BLaER1 treated with 17β-estradiol and CSF1 and Interleukin-3, amounts not matched to agents 10 nM and 100 nM (cell line): ENCODE results near the gene AGAP1.
A peak's percentile ranks its signal among the peaks of the same experiment; 100 is the strongest.

ENCODE experiments used
- H3K27ac ChIP-seq, 11 experiments: shearing (Covaris generic); formaldehyde crosslinking; 2 replicates each; pipeline ENCODE4 v1.8.1; 2022
- H3K27me3 ChIP-seq, 11 experiments: shearing (Covaris generic); formaldehyde crosslinking; 2 replicates each; pipeline ENCODE4 v1.8.1; 2022
- H3K36me3 ChIP-seq, 11 experiments: shearing (Covaris generic); formaldehyde crosslinking; 2 replicates each; pipeline ENCODE4 v1.8.1; 2022
- H3K4me1 ChIP-seq, 10 experiments: shearing (Covaris generic); formaldehyde crosslinking; 2 replicates each; pipeline ENCODE4 v1.8.1; 2022
- H3K4me2 ChIP-seq, 11 experiments: shearing (Covaris generic); formaldehyde crosslinking; 2 replicates each; pipeline ENCODE4 v1.8.1; 2022
- H3K4me3 ChIP-seq, 10 experiments: shearing (Covaris generic); formaldehyde crosslinking; 2 replicates each; pipeline ENCODE4 v1.8.1; 2022
- H3K9ac ChIP-seq, 11 experiments: shearing (Covaris generic); formaldehyde crosslinking; 2 replicates each; pipeline ENCODE4 v1.8.1; 2022
- H3K9me3 ChIP-seq, 11 experiments: shearing (Covaris generic); formaldehyde crosslinking; replicated peaks in 1 of 11; 2 replicates each; pipeline ENCODE4 v1.8.1; 2022
- H4K20me1 ChIP-seq, 11 experiments: shearing (Covaris generic); formaldehyde crosslinking; 2 replicates each; pipeline ENCODE4 v1.8.1; 2022
- Cebpa-rat ChIP-seq, 11 experiments: shearing (Covaris generic); IDR thresholded peaks; 2 replicates each; pipeline ENCODE4 v1.8.1; 2022

AGAP1 gene

DNA sequence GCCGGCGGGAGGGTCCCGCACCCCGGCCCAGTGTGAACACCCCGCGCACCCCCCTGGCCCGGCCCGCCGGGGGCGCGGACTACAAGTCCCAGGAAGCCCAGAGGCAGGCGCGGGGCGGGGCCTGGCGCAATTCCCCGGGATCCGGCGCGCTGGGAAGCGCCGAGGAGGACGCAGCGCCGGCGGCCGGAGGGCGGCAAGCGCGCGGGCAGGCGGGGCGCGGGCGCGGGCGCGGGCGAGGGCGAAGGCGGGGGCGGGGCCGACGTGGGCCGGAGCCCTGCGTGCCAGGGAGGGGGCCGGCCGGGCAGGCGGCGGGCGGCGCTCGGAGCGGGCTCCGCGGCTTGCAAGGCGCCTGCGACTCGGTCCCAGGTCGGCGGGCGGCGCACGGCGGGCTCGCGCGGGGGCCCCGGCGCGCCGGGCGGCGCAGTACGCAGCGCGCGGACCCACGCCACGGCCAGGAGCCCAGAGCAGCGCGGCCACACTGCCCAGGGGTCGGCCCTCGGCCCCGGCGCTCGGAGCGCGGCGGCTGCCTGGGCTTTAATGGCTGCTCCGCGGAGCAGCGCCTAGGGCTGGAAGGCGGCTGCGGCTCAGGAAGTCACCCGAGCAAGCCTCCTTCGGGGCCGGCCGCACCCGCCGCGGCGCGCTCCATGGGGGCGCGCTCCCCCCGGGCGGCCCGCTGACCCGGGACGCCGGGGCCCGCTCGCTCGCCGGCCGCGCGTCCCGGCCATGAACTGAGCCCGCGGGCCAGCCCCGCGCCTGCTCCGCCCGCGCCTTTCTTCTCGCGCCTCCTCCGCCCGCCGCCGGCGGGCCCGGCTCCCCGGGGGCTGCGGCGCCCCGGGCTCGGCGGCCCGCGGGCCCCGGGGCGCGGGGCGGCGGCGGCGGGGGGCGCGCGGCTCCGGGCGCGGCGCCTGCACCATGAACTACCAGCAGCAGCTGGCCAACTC, at the start of gene AGAP1:
TSS of gene AGAP1 (plus strand) at position 269 of the 941 bp plus-strand sequence.
- Histone ChIP-seq H3K36me3 (no peaks in the 10 kb centered on the region), H3K9me3 (peaks cover 0 to 12% (median 4%) of the 10 kb centered on the region in 11 experiments; a peak in 6 of 22 replicates), H3K9ac (peak within 1 kb of the TSS; percentile 75 to 90 (median 85)), H3K4me1 (peaks cover 25 to 57% (median 46%) of the 10 kb centered on the region in 10 experiments), H3K27ac (peak within 1 kb of the TSS; percentile 33 to 85 (median 77); a peak in 20 of 22 replicates), H3K4me2 (peak within 1 kb of the TSS; percentile 93 to 100 (median 98)), H3K27me3 (peaks cover 0 to 36% (median 0%) of the 10 kb centered on the region in 11 experiments; a peak in 6 of 22 replicates), H4K20me1 (peaks cover 38 to 45% (median 43%) of the 10 kb centered on the region in 11 experiments; a peak in 21 of 22 replicates), H3K4me3 (peak within 1 kb of the TSS; percentile 69 to 87 (median 82))
- TF ChIP-seq Cebpa-rat (IDR thresholded peaks at IDR 0.05), result no peak

DNA sequence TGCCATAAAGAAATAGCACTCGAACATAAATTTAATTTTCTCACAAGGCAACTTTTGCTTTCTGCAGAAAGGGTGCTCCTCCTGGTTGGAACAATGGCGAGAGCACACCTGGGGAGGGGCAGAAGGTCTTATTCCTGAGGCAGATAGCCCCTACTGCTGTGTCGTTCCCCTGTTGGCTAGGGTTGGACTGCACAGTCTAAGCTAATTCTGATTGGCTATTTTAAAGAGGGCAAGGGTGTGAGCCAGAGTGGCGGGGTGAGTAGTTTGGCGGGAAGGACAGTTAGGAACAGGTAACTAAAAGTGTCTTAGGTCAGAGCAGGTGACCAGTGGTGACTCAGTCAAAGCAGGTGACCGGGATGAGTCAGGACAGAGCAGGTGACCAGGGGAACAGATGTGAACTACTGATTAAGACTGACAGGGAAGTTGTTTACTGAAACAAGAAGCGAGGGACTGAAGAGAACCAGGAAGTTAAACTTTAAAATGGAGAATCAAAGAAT, 49.7 kb upstream of the AGAP1 start:
- peak overlapping the region in 6 of 11 experiments; percentile 34 to 88 (median 77); a peak in 7 of 22 replicates for H3K4me2 ChIP-seq

DNA sequence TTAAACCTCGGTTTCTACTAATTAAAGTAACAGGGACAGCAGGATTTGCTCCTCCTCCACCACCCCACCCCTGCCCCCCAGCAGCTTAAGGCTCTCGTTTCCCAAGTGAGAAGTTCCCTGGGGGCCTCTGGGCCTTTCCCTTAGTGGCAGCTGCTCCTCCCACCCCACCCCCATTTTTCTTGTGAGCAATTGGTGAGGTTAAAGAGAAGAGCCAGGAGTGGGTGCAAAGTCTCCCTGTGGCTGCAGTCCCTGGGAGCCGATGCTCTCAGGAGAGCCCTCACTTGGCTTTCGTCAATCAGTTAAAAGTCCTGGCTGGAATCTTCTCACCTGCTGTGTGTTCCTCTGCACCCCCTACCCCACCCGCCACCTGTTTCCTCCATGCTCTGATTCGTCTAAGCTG, 48.7 kb upstream of the AGAP1 start:
- Histone ChIP-seq H3K9me3 (peaks cover 12 to 23% (median 15%) of the 10 kb centered on the region in 11 experiments), H3K4me1 (peaks cover 10 to 31% (median 19%) of the 10 kb centered on the region in 10 experiments; a peak in 19 of 20 replicates), H4K20me1 (no peaks in the 10 kb centered on the region), H3K36me3 (peaks cover 0 to 6% (median 0%) of the 10 kb centered on the region in 11 experiments; a peak in 1 of 22 replicates), H3K27ac (peak overlapping the region in 10 of 11 experiments; percentile 35 to 69 (median 61); a peak in 18 of 22 replicates), H3K27me3 (no peaks in the 10 kb centered on the region), H3K4me3 (peak overlapping the region in 1 of 10 experiments; percentile 18; a peak in 1 of 20 replicates), H3K4me2 (peak overlapping the region; percentile 34 to 88 (median 75)), H3K9ac (peak overlapping the region in 4 of 11 experiments; percentile 3 to 21 (median 12); a peak in 4 of 22 replicates)
- TF ChIP-seq Cebpa-rat (IDR thresholded peaks at IDR 0.05), result no peak

More for the DNA sequence above, 49.7 kb upstream of the AGAP1 start:
- Histone ChIP-seq H3K9ac (no peak overlapping the region), H3K9me3 (peaks cover 12 to 23% (median 15%) of the 10 kb centered on the region in 11 experiments), H3K4me3 (no peak overlapping the region), H3K27ac (peak overlapping the region in 7 of 11 experiments; percentile 52 to 69 (median 61); a peak in 11 of 22 replicates), H3K27me3 (no peaks in the 10 kb centered on the region), H3K4me1 (peaks cover 15 to 41% (median 24%) of the 10 kb centered on the region in 10 experiments), H4K20me1 (no peaks in the 10 kb centered on the region), H3K36me3 (peaks cover 0 to 6% (median 0%) of the 10 kb centered on the region in 11 experiments; a peak in 1 of 22 replicates)
- TF ChIP-seq Cebpa-rat (IDR thresholded peaks at IDR 0.05), result no peak

DNA sequence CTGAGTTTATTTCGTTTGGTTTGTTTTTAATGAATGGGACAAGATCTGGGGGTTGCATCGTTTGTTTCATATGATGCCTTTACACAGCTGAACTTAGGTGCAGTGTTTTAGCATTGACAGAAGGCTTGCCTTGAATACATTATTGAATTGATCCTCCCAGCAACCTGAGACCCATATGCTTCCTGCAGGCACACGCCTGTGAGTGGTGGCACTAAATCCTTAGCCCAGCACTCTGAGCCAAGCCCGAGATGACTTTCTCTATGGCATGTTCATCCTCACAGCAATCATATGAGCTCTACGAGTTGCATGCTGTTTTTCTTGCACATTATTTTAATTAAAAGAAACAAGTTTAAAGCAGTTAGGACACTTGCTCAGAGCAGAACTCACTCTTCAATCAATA, 47.8 kb upstream of the AGAP1 start:
- H3K4me1 ChIP-seq, result peaks cover 10 to 28% (median 19%) of the 10 kb centered on the region in 10 experiments; a peak in 19 of 20 replicates
- no peak overlapping the region for H3K9ac ChIP-seq
- no peaks in the 10 kb centered on the region for H4K20me1 ChIP-seq
- H3K9me3 ChIP-seq, result peaks cover 12 to 23% (median 15%) of the 10 kb centered on the region in 11 experiments
- H3K36me3 ChIP-seq, result peaks cover 0 to 6% (median 0%) of the 10 kb centered on the region in 11 experiments; a peak in 1 of 22 replicates
- H3K4me2 ChIP-seq, result peak overlapping the region in 8 of 11 experiments; percentile 65 to 88 (median 78); a peak in 14 of 22 replicates
- H3K27ac ChIP-seq, result no peak overlapping the region
- no peak overlapping the region for H3K4me3 ChIP-seq
- H3K27me3 ChIP-seq, result no peaks in the 10 kb centered on the region
- TF ChIP-seq Cebpa-rat (IDR thresholded peaks at IDR 0.05), result no peak

DNA sequence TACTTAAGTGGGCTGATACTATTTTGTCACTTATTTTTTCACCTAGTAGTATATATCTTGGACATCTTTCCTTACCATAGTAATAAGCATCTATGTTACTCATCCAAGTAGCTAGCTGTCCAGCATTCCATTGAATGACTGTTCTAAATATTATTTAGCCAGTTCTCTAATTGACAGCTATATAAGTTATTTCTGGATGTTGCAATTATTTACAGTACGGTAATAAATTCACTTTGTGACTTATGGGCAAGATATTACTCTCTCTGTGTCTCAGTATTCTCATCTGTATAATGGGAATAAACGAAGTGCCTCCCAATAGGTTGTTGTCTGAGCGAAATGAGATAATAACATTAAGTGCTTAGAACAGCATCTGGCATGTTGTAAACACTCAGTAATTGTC, 46.6 kb upstream of the AGAP1 start:
- Histone ChIP-seq H3K4me2 (no peak overlapping the region), H3K27ac (no peak overlapping the region), H3K36me3 (peaks cover 0 to 6% (median 0%) of the 10 kb centered on the region in 11 experiments; a peak in 1 of 22 replicates), H3K9ac (no peak overlapping the region), H3K9me3 (peaks cover 12 to 23% (median 15%) of the 10 kb centered on the region in 11 experiments), H3K4me3 (no peak overlapping the region), H4K20me1 (no peaks in the 10 kb centered on the region), H3K27me3 (no peaks in the 10 kb centered on the region), H3K4me1 (peaks cover 10 to 26% (median 19%) of the 10 kb centered on the region in 10 experiments; a peak in 19 of 20 replicates)
- no peak for TF ChIP-seq Cebpa-rat (IDR thresholded peaks at IDR 0.05)

DNA sequence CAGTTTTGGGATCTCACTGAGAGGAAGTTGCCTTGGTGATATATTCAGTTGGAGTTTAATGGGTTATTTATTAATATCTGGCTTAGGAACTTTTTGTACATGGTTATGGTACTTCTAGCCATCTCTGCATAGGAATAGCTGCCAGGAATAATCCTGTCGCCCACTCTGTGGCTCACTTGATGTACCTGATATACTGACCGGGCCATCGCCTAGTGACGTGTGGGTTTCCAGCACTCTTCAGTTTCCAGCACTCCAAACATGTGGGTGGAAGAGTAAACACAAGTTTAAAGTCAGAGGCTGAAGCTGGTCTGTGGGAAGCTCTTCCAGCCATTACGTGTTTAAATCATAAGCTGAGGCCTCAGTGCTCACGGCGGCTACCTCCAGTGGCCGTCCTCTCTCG, 44.3 kb upstream of the AGAP1 start:
- no peak for TF ChIP-seq Cebpa-rat (IDR thresholded peaks at IDR 0.05)
- no peak overlapping the region for H3K4me3 ChIP-seq
- no peaks in the 10 kb centered on the region for H3K27me3 ChIP-seq
- H3K36me3 ChIP-seq, result no peaks in the 10 kb centered on the region
- H3K9ac ChIP-seq, result no peak overlapping the region
- no peak overlapping the region for H3K4me2 ChIP-seq
- peaks cover 0 to 4% (median 0%) of the 10 kb centered on the region in 11 experiments; a peak in 8 of 22 replicates for H3K9me3 ChIP-seq
- no peaks in the 10 kb centered on the region for H4K20me1 ChIP-seq
- H3K27ac ChIP-seq, result no peak overlapping the region
- peaks cover 8 to 24% (median 18%) of the 10 kb centered on the region in 10 experiments; a peak in 19 of 20 replicates for H3K4me1 ChIP-seq

DNA sequence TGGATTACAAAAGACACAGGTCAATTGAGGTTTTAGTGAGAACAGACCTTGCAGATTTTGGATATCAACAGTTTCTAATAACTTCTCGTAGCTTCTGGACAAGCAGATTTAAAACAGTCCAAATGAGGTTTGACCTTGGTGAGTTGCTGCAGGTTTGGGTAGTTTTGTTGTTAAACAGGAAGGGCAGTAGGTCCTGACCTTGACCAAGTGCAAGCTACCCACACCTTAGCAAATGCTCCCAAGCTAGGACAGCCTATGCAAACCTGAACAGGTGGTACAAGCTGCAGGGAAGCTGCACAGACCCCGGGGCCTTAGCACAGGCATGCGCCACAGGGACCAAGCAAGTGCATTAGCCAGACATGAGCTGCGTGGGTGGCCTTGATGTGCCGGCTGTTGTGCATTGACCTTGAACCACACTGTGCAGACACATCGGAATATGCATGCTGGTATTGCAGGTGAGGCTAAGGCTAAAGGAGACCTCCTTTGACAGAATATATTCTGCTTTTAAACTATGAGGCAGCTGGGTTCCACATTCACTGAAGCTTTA, 40.2 kb upstream of the AGAP1 start:
- H3K27ac ChIP-seq, result no peak overlapping the region
- H3K36me3 ChIP-seq, result no peaks in the 10 kb centered on the region
- no peak for TF ChIP-seq Cebpa-rat (IDR thresholded peaks at IDR 0.05)

DNA sequence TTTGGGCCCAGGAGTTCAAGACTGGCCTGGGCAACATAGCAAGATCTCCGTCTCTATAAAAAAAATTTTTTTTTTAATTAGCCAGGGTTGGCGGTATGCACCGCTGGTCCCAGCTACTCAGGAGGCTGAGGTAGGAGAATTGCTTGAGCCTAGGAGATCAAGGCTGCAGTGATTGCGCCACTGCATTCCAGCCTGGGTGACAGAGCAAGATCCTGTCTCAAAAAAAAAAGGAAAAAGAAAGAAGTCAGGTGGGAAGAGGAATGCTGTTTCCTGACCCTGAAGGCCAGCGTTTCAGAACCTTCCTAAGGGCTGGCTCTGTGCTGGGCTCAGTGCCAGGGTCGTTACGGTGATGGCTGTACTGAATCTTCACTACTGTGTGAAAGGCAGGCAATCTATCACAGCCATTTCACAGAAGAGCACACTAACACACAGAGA, 35.0 kb upstream of the AGAP1 start:
- Histone ChIP-seq H3K36me3 (no peaks in the 10 kb centered on the region), H3K4me3 (no peak overlapping the region), H3K27me3 (no peaks in the 10 kb centered on the region), H3K9me3 (peaks cover 9 to 22% (median 16%) of the 10 kb centered on the region in 11 experiments; a peak in 21 of 22 replicates), H3K4me1 (no peaks in the 10 kb centered on the region), H4K20me1 (no peaks in the 10 kb centered on the region), H3K27ac (no peak overlapping the region), H3K9ac (no peak overlapping the region), H3K4me2 (no peak overlapping the region)
- TF ChIP-seq Cebpa-rat (IDR thresholded peaks at IDR 0.05), result no peak

More for the DNA sequence above, 40.2 kb upstream of the AGAP1 start:
- H3K9ac ChIP-seq, result no peak overlapping the region
- peaks cover 9 to 22% (median 16%) of the 10 kb centered on the region in 11 experiments; a peak in 21 of 22 replicates for H3K9me3 ChIP-seq
- H4K20me1 ChIP-seq, result no peaks in the 10 kb centered on the region
- H3K4me2 ChIP-seq, result no peak overlapping the region
- H3K27me3 ChIP-seq, result no peaks in the 10 kb centered on the region
- no peak overlapping the region for H3K4me3 ChIP-seq
- H3K4me1 ChIP-seq, result no peaks in the 10 kb centered on the region
